HTR-8/SVneo (cell line): ENCODE results near the gene KLRK1.
"Not testable (repeated sequence)": the region's sequence is repeated elsewhere in the genome, so short reads cannot be mapped to it uniquely, and the experiment has no call there.

Experiments used
- DNase-seq: peaks from one replicate; pipeline ENCODE4 v3.0.0; 2011; ENCODE audit warnings: low spot score, mixed read lengths; ENCODE audit not compliant: insufficient read length
- FAIRE-seq: peaks from 2 replicates; lab custom pipeline; 2011; peaks lifted over from hg19 to GRCh38; lab: Jason Lieb, UNC

Gene KLRK1

GRCh38 chr12:10390991-10391390 lies 1.1 kb upstream of the KLRK1 start:
- DNase-seq, FAIRE-seq: not testable (repeated sequence)

- DNase-seq (no peak), FAIRE-seq (no peak)
Observed at GRCh38 chr12:10388624-10389413, 1.0 kb downstream of the KLRK1 start.

- DNase-seq, FAIRE-seq: not testable (repeated sequence)
Observed at GRCh38 chr12:10387498-10387897, 2.3 kb downstream of the KLRK1 start.

GRCh38 chr12:10386857-10387256 lies 3.0 kb downstream of the KLRK1 start:
- DNase-seq (no peak), FAIRE-seq (no peak)

- FAIRE-seq (no peak), DNase-seq (no peak)
Observed at GRCh38 chr12:10385166-10385613, 4.7 kb downstream of the KLRK1 start.

GRCh38 chr12:10384191-10384590 lies 5.7 kb downstream of the KLRK1 start:
- FAIRE-seq, result no peak
- no peak for DNase-seq

DNA sequence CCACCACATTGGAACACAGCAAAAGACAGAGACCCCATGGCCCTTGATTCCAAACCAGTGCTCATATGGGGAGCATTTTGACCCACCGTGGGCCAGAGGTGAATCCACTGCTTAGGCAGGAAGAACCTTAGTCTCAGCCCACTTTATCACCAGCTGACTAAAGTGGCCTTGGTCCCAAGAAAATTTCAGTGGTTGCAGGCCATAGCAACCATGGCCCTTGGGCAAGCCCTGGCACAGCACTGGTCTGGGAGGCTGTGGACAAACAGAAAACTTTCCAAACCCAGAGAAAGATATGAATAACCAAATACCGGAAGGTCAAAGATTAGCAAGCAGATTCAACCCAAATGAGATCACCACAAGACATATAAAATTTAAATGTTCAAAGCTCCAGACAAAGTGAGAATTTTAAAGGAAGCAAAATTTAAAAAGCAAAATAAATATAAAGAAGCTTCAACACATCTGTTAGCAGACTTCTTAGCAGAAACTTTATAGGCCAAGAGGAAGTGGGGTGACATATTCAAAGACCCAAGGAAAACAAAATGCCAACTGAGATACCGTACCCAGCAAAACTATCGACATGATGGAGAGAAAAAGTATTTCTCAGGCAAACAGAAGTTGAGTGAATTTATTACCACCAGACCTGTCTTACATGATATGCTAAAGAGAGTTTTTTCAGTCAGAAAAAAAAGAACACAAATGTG lies 7.8 kb downstream of the KLRK1 start:
- DNase-seq, result no peak

GRCh38 chr12:10378737-10379136 lies 11.1 kb downstream of the KLRK1 start:
- DNase-seq, FAIRE-seq: not testable (repeated sequence)

More for the DNA sequence above, 7.8 kb downstream of the KLRK1 start:
- no peak for FAIRE-seq

- no peak for DNase-seq
- FAIRE-seq, result no peak
Observed at GRCh38 chr12:10374624-10375018, 15.2 kb downstream of the KLRK1 start.

- DNase-seq (no peak), FAIRE-seq (no peak)
Observed at GRCh38 chr12:10372559-10372958, 17.3 kb downstream of the KLRK1 start.

DNA sequence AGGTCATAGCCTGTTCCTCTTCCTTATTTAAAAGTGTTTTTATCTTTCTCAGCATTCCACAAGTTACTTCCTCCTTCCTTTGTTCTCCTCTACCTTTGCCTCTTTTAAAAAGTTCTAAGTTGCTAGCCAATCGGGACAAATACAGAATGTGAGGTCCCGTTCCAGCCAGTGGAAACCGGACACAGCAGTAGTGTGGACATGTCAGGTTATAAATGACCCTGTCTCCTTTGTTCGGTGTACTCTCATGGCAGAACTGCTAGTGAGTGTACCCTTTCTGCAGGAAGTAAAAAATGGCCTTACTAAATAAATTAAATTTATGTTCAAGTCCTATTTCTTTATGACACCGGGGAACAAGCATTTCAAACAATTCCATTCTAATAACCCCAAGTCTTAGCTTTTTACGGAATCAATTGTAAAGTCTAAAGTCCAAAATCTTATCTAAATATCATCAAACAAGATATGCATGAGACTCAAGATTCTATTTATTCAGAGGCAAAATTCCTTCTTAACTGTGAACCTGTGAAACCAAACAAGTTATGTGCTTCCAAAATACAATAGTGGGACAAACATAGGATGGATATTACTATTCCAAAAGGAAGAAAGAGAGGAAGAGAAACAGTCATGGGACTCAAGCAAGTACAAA lies 17.8 kb downstream of the KLRK1 start:
- not testable (repeated sequence) for FAIRE-seq, DNase-seq

GRCh38 chr12:10369557-10370415 lies 20.1 kb downstream of the KLRK1 start:
- no peak for FAIRE-seq

DNA sequence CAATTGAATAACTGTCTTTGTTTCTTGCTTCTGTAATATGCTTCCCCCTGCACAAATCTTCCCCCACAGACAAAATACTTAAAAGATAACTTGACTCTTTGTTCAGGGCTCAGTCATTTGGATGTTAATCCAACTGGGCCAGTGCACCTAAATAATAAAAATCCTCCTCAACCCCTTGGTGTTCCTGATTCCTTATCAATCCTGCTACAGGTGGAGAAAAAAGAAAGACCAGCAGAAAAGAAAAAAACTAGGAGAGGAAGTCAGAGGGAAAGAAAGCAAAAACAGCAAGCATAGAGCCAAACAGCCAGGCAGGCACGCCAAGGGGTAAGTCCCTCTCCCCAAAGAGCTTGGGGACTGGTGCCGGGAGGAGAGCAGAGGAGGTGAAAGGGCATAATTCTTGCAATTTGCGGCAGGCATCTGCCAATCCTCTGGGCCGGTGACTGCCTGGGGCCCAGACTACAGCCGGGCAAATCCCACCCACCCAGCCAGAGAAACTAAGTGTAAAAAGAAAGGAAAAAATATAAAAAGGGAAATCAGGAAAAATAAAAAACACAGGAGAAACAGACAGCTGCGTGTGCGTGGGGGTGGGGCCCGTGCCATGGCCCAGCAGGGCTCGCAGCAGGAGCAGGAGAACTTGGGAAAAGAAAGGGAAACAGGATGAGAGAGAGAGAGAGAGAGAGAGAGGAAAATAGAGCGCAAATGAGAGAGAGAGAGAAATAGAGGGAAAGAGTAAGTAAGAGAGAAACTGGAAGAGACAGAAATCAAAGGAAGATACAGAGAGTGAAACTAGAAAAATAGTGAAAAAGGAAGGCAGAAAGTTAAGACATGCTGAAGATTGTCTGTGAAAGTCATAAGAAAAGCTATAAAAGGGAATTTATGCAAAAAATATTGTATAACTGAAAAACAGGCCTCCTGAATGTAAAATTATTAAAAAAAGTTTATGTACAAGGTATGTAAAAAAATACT lies 21.4 kb downstream of the KLRK1 start:
- FAIRE-seq (no peak), DNase-seq (no peak)

More at GRCh38 chr12:10369557-10370415, 20.1 kb downstream of the KLRK1 start:
- no peak for DNase-seq

DNA sequence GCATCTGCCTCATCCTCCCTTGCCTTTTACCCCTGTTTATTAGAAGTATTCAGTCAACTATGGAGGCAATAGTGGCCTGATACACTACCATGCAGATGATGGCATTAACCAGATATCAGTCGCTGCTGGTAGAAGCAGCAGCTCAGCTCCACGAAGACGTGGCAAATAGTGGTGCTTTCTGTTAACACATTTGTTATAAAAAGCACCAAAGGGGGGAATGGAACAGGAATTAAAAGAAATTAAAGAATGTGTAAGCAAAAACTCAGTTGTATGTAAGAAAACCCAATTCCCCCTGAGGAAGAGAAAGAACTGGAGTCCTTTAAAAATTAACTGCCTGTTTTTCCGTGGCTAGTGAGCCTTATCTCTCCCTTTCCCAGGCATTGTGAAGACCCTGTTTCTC lies 22.1 kb downstream of the KLRK1 start:
- DNase-seq, FAIRE-seq: not testable (repeated sequence)

- DNase-seq (no peak), FAIRE-seq (no peak)
Observed at GRCh38 chr12:10366875-10367274, 23.0 kb downstream of the KLRK1 start.

DNA sequence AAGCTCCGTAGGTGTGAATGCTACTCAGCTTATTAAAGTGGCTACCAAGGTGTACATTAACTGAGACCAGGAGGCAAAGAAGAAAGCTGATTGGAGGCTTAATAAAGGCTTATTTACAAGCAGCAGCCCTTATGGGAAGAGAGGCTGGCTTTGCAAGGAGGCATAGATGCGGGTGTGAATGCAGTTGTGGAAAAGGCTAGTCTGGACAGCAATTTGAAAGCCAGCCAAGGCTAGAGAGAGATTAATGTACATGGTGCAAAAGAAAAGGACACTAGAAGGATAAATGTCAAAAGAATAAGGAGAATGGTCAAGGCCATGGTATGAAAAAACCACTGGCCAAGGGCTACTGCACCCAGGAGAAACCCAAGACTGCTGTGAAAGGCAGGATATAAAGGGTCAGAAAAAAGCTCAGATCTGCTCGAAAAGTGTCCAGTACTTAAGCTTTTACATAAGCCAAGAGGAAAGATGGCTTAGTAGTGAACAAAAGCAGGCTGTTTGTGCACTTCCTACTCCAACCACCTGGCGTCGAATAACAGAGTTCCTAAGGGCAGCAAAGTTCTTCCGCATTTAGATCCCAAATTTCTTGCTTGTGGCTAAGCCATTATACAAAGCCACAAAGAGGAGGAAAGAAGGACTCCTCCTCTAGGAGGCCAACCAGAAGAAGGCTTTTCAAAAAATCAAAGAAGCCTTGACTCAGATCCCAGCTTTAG lies 24.0 kb downstream of the KLRK1 start:
- DNase-seq (no peak), FAIRE-seq (no peak)

DNA sequence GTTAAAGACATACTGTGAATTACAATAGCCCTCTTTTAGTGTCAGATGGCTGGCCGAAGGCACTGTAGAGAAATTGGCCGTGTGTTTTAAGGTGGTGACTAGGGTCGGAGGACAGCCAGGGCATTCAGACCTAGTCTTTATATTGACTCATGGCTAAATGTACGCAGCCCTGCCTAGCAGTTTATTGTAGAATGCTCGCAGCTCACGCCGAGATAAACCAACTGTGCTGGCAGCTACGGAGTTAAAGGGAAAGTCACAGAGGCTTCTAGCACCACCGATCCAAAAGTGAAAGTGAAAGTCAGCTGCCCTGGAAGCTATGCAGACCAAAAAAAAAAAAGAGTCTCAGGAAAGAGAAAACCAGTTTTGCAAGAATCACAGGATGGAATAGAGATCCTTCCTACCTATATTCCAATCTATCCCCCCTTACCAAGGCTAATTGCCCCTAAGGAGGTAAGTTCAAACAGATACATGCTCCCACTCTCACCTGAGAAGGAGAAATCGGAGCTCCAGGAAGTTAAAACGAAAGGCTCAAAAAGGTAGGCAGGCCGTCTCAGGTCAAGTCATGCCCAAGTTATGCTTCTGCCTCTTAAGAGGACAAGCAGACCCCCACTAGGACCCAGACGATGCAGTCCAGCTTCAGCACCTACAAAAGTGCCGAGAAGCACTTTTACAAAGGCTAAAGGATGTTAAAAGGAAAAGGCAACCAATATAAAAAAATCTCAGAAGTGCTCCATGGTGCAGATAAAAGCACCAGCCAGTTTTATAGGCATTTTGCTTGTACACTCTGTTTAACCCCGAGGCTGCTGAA lies 24.8 kb downstream of the KLRK1 start:
- DNase-seq, result peak; percentile 51
- FAIRE-seq, result no peak
